HepG2 (cell line): Measurements from ENCODE around the gene SPSB2. TPM values are rescaled to one million over a fixed set of nuclear protein-coding genes. Genes with fewer than 3 reads are reported as not detected.

Experiments used
- AGO1 ChIP-seq: fragments of 200-400 bp; formaldehyde crosslinking; IDR thresholded peaks from 2 replicates; pipeline ENCODE4 v1.6.1; 2017; ENCODE audit warnings: mild to moderate bottlenecking, low read depth, low read length, moderate library complexity; ENCODE audit not compliant: poor library complexity, severe bottlenecking
- ETS1 ChIP-seq: sonication (generic); formaldehyde crosslinking; IDR thresholded peaks from 2 replicates; pipeline ENCODE4 v1.4.0; 2020; ENCODE audit warnings: missing genetic modification reagents
- JUNB ChIP-seq: sonication (generic); formaldehyde crosslinking; IDR thresholded peaks from 2 replicates; pipeline ENCODE4 v1.8.0; 2022; ENCODE audit warnings: missing genetic modification reagents, mild to moderate bottlenecking, borderline replicate concordance
- KDM5A ChIP-seq: fragments of 200-600 bp; sonication (generic); IDR thresholded peaks from 2 replicates; pipeline ENCODE4 v1.7.0; 2018; ENCODE audit warnings: antibody characterized with exemption, mild to moderate bottlenecking, low read length, borderline replicate concordance
- MXD1 ChIP-seq: sonication (generic); formaldehyde crosslinking; IDR thresholded peaks from 2 replicates; pipeline ENCODE4 v1.4.0; 2020; ENCODE audit warnings: mild to moderate bottlenecking, missing genetic modification reagents
- SIN3A ChIP-seq: IDR thresholded peaks from 2 replicates; pipeline ENCODE4 v1.6.1; 2011; ENCODE audit warnings: low read depth, mild to moderate bottlenecking, control low read depth, low read length, borderline replicate concordance
- SMC3 ChIP-seq: IDR thresholded peaks from 2 replicates; pipeline ENCODE4 v1.6.1; 2011; ENCODE audit warnings: low read length, improper control_type of control experiment
- SNAPC2 ChIP-seq: sonication (generic); formaldehyde crosslinking; IDR thresholded peaks from 2 replicates; pipeline ENCODE4 v1.8.1; 2022; ENCODE audit warnings: mild to moderate bottlenecking, missing genetic modification reagents
- SNAPC4 ChIP-seq: sonication (generic); formaldehyde crosslinking; IDR thresholded peaks from 2 replicates; pipeline ENCODE4 v1.4.0; 2020; ENCODE audit warnings: mild to moderate bottlenecking, missing genetic modification reagents
- TBX2 ChIP-seq: sonication (generic); formaldehyde crosslinking; IDR thresholded peaks from 2 replicates; pipeline ENCODE4 v1.5.0; 2020; ENCODE audit warnings: missing genetic modification reagents, mild to moderate bottlenecking, borderline replicate concordance
- TSC22D2 ChIP-seq: sonication (generic); formaldehyde crosslinking; IDR thresholded peaks from 2 replicates; pipeline ENCODE4 v1.5.1; 2020; ENCODE audit warnings: missing genetic modification reagents, mild to moderate bottlenecking, borderline replicate concordance
- ZBTB7A ChIP-seq: sonication (generic); formaldehyde crosslinking; IDR thresholded peaks from 2 replicates; pipeline ENCODE4 v1.8.0; 2022; ENCODE audit warnings: mild to moderate bottlenecking, missing genetic modification reagents
- ZNF329 ChIP-seq: sonication (generic); formaldehyde crosslinking; IDR thresholded peaks from 2 replicates; pipeline ENCODE4 v1.9.0; 2021; ENCODE audit warnings: low read depth, mild to moderate bottlenecking, missing genetic modification reagents
- ZNF546 ChIP-seq: sonication (generic); formaldehyde crosslinking; conservative IDR thresholded peaks from 2 replicates; pipeline ENCODE4 v1.8.1; 2023; ENCODE audit warnings: mild to moderate bottlenecking, missing genetic modification reagents
- ZNF580 ChIP-seq: IDR thresholded peaks from 2 replicates; pipeline ENCODE4 v1.6.1; 2016; ENCODE audit warnings: low read depth, borderline replicate concordance
- ZXDC ChIP-seq: sonication (generic); formaldehyde crosslinking; IDR thresholded peaks from 2 replicates; pipeline ENCODE4 v1.5.0; 2020; ENCODE audit warnings: mild to moderate bottlenecking, missing genetic modification reagents
- polyA plus RNA-seq, 8 experiments: library from polyadenylated mRNA; depleted of rRNA in 3 of 8; stranded (reverse) in 7 of 8; unstranded in 1 of 8; fragments of >200 nt; fragmentation: Illumina TruSeq in 4 of 8; extraction: Trizol in 4 of 8; gene quantifications; 2 replicates each; pipeline versions ENCODE4 v1.2.1 to v1.2.3, GENCODE V29; 2011 to 2016; ENCODE audit warnings: low read depth in 4 of 8, missing spikeins in 1 of 8, mixed read lengths in 1 of 8; ENCODE audit not compliant: insufficient read depth in 1 of 8
- total RNA-seq, 5 experiments: library from RNA; depleted of rRNA; stranded (reverse); fragments of >200 nt; fragmentation: Illumina TruSeq; extraction: Trizol; gene quantifications; 2 replicates each; pipeline ENCODE4 v1.2.3, GENCODE V29; 2016; ENCODE audit warnings: low read depth in 1 of 5

SPSB2 gene
- total and polyA plus RNA-seq, 2 of the 13 experiments (the other 11 are each of a cell fraction or from before 2014, with no cell fraction given) = 2.0 to 6.2 TPM

- TF ChIP-seq ZBTB7A (CRISPR knock-in tag) = 0 out of 2 replicates have a peak, but pooled peaks have one; percentile 25
- TF ChIP-seq ZXDC (CRISPR knock-in tag) = no peak
- no peak for TF ChIP-seq SNAPC2 (CRISPR knock-in tag)
- peak; percentile 65; the same call in 1 of the 2 replicates for TF ChIP-seq SMC3
- TF ChIP-seq ZNF580 (CRISPR knock-in tag) = peak; percentile 17; the same call in 1 of the 2 replicates
- no peak for TF ChIP-seq ETS1 (CRISPR knock-in tag)
- no peak for TF ChIP-seq AGO1
- TF ChIP-seq TSC22D2 (CRISPR knock-in tag) = no peak
- TF ChIP-seq KDM5A = no peak
- no peak for TF ChIP-seq SIN3A
- TF ChIP-seq ZNF329 = no peak
- TF ChIP-seq JUNB (CRISPR knock-in tag) = no peak
- TF ChIP-seq TBX2 = 0 out of 2 replicates have a peak, but pooled peaks have one; percentile 38
- no peak for TF ChIP-seq SNAPC4
- TF ChIP-seq ZNF546 = no peak
- TF ChIP-seq MXD1 (CRISPR knock-in tag) = no peak
These were observed 3.8 kb downstream of the SPSB2 start (continued) for GRCh38 chr12:6869049-6870021.
